ENCODE measurements around the gene ZBED1. TPM values are rescaled to one million over a fixed set of nuclear protein-coding genes. Genes with fewer than 3 reads are reported as not detected.
"Not testable (repeated sequence)": the region's sequence is repeated elsewhere in the genome, so short reads cannot be mapped to it uniquely, and the experiment has no call there.

The ZBED1 gene
- total and polyA plus RNA-seq, 8 donors = 10.9 to 61.4 (median 22.5) TPM

GRCh38 chrX:2485789-2486345 is 14.9 kb downstream of the ZBED1 start:
- intact Hi-C loops (cut with DNase I; ENCODE audit: low total_unique reads) = no loop called here
- H3K36me3 ChIP-seq = peaks cover 44 to 49% (median 46%) of the 10 kb centered on the region in 4 donors

GRCh38 chrX:2484721-2485648 is 15.8 kb downstream of the ZBED1 start:
- Histone ChIP-seq H3K27ac (peak overlapping the region in 4 of 5 donors; percentile 64 to 77 (median 67)), H3K4me1 (peaks cover 0 to 30% (median 7%) of the 10 kb centered on the region in 4 donors), H3K4me3 (peak overlapping the region in 3 of 4 donors; percentile 18 to 25 (median 19)), H3K27me3 (no peaks in the 10 kb centered on the region), H3K9me3 (no peaks in the 10 kb centered on the region), H3K36me3 (peaks cover 36 to 41% (median 39%) of the 10 kb centered on the region in 4 donors)
- intact Hi-C loops (cut with DNase I; ENCODE audit: low total_unique reads) = no loop called here
- DNase-seq = peak in 1 of 2 donors; percentile 55
- 52 to 76% (median 67%) methylated on average over 26 of the region's 26 CpGs for WGBS, 5 donors
- TF ChIP-seq POLR2A (IDR thresholded peaks at IDR 0.05) (no peak), EP300 (IDR thresholded peaks at IDR 0.05) (no peak), CTCF (IDR thresholded peaks at IDR 0.05) (no peak), POLR2AphosphoS5 (IDR thresholded peaks at IDR 0.05) (no peak)

More at GRCh38 chrX:2485789-2486345, 14.9 kb downstream of the ZBED1 start:
- TF ChIP-seq POLR2AphosphoS5 (IDR thresholded peaks at IDR 0.05) (no peak), EP300 (IDR thresholded peaks at IDR 0.05) (no peak), POLR2A (IDR thresholded peaks at IDR 0.05) (no peak), CTCF (IDR thresholded peaks at IDR 0.05) (no peak)
- peaks cover 0 to 30% (median 11%) of the 10 kb centered on the region in 4 donors for H3K4me1 ChIP-seq
- DNase-seq = no peak
- no peaks in the 10 kb centered on the region for H3K9me3 ChIP-seq
- 73 to 84% (median 81%) methylated on average over 10 of the region's 10 CpGs for WGBS, 5 donors
- H3K27me3 ChIP-seq = no peaks in the 10 kb centered on the region
- peak overlapping the region in 4 of 5 donors; percentile 64 to 75 (median 67) for H3K27ac ChIP-seq
- no peak overlapping the region for H3K4me3 ChIP-seq

GRCh38 chrX:2484256-2484655 is 16.5 kb downstream of the ZBED1 start:
- intact Hi-C loops (cut with DNase I; ENCODE audit: low total_unique reads) = no loop called here
- Histone ChIP-seq H3K4me1 (peaks cover 0 to 30% (median 7%) of the 10 kb centered on the region in 4 donors), H3K36me3 (peaks cover 29 to 33% (median 31%) of the 10 kb centered on the region in 4 donors), H3K27me3 (no peaks in the 10 kb centered on the region), H3K27ac (peak overlapping the region in 4 of 5 donors; percentile 64 to 77 (median 67)), H3K4me3 (peak overlapping the region in 3 of 4 donors; percentile 18 to 25 (median 19)), H3K9me3 (no peaks in the 10 kb centered on the region)
- TF ChIP-seq POLR2AphosphoS5 (IDR thresholded peaks at IDR 0.05) (no peak), CTCF (IDR thresholded peaks at IDR 0.05) (no peak), EP300 (IDR thresholded peaks at IDR 0.05) (no peak)
- peak in 1 of 2 donors; percentile 32 for DNase-seq
- 62 to 81% (median 66%) methylated on average over 12 of the region's 12 CpGs for WGBS, 5 donors

- Histone ChIP-seq H3K36me3 (peaks cover 22 to 26% (median 24%) of the 10 kb centered on the region in 4 donors), H3K4me3 (no peak overlapping the region), H3K27ac (peak overlapping the region in 4 of 5 donors; percentile 56 to 77 (median 67)), H3K4me1 (peaks cover 0 to 30% (median 7%) of the 10 kb centered on the region in 4 donors), H3K9me3 (no peaks in the 10 kb centered on the region), H3K27me3 (no peaks in the 10 kb centered on the region)
- TF ChIP-seq POLR2AphosphoS5 (IDR thresholded peaks at IDR 0.05) (no peak), POLR2A (IDR thresholded peaks at IDR 0.05) (no peak)
- WGBS, 5 donors = 66 to 86% (median 78%) methylated on average over 16 of the region's 16 CpGs
- DNase-seq = no peak
- intact Hi-C loops (cut with DNase I; ENCODE audit: low total_unique reads) = no loop called here
Measured at GRCh38 chrX:2483398-2484060, 17.2 kb downstream of the ZBED1 start.

- H3K4me3 ChIP-seq; H3K9me3 ChIP-seq; H3K27ac ChIP-seq; H3K27me3 ChIP-seq; intact Hi-C loops (cut with DNase I; ENCODE audit: low total_unique reads); DNase-seq; H3K36me3 ChIP-seq: not testable (repeated sequence)
- 86 to 91% (median 90%) methylated on average over 8 to 12 of the region's 12 CpGs for WGBS, 5 donors
- H3K4me1 ChIP-seq = peaks cover 0 to 27% (median 11%) of the 10 kb centered on the region in 4 donors
Measured at GRCh38 chrX:2481597-2481996, 19.2 kb downstream of the ZBED1 start.

GRCh38 chrX:2479982-2480381 is 20.8 kb downstream of the ZBED1 start:
- DNase-seq; H3K9me3 ChIP-seq; intact Hi-C loops (cut with DNase I; ENCODE audit: low total_unique reads); H3K36me3 ChIP-seq; H3K27ac ChIP-seq; H3K27me3 ChIP-seq; H3K4me3 ChIP-seq: not testable (repeated sequence)
- 88 to 97% (median 95%) methylated on average over 5 of the region's 5 CpGs for WGBS, 5 donors
- H3K4me1 ChIP-seq = peaks cover 0 to 21% (median 9%) of the 10 kb centered on the region in 4 donors
